Smooth muscle cell of the brain vasculature (primary cell): ENCODE data around the gene ALKBH2.
"Not testable (repeated sequence)": the region's sequence is repeated elsewhere in the genome, so short reads cannot be mapped to it uniquely, and the experiment has no call there.

Experiments used
- DNase-seq: peaks from one replicate; pipeline ENCODE4 v3.0.0-alpha.2; 2012; ENCODE audit warnings: low read depth, low spot score

Gene ALKBH2

DNA sequence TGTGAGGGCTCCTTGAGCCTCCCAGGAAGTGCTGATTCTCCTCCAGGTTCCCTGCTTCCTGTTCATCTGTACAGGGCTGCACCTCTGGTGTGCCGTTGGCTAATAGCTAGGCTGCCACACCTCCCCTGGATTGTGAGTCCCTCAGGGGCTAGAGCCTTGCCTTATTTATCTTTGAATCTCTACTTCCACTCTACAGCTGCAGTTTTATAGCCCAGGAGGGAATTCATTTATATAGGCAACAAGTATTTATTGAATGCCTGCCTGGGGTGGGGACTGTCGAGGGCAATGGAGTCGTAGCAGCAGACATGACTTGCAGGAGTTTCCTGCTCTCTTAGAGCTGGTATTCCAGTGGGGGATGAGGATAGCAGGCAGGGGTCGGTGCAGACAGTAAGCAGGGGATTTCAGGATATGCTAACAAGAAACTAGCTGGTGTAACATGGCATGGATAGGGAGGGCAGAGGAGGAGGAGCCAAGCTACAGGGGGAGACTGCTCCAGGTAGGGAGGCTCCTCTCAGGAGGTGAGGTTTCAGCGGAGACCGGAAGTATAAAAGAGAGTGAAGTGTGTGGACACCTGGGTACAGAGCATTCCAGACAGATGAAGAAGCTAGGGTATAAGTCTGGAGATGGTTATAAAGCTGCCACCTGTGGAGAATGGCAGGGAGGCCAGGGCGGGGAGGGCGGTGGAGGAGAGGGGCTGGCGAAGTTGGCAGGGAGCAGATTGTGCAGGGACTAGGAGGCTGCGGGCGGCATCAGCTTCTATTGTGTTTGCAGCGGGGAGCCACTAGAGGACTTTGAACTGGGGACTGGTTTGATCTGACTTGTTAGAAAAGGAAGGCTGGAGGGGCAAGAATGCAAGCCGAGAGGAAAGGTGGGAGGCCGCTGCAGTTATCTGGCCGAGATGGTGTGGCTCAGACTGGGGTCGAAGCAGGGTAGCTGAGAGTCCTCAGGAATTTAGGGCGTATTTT, 23.7 kb downstream of the ALKBH2 start:
- no peak for DNase-seq

- no peak for DNase-seq
These were observed 27.4 kb downstream of the ALKBH2 start for GRCh38 chr12:109065853-109066193.

DNA sequence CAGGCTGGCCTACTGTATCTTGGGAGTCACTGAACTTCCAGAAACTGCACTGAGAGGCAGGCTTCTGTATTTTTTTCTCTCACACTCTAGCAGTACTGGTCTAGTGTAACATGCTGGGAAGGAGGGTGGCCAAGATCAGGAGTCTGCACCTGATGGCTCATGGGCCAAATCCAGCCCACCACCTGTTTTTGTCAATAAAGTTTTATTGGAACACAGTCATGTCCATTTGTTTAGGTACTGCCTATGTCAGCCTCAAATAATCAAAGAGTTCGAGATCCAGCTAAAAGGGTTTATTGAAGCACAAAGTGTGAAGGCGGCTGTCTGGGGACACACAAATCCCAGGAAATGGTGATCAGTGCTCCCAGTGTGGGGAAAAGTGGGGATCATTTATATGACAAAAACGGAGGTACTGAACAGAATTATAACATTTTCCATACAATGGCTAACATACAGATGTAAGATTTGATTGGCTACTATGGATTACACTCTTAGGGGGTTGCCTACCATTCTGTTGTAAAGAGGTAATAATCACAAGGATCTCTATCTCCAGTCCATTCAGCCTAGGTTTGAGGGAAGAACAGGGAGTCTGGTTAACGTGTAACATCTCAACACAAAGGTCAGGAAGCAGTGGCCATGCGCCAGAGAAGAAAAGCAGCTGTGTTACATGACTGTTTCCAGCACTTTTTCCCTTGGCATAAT, 28.0 kb downstream of the ALKBH2 start:
- DNase-seq: no peak

DNA sequence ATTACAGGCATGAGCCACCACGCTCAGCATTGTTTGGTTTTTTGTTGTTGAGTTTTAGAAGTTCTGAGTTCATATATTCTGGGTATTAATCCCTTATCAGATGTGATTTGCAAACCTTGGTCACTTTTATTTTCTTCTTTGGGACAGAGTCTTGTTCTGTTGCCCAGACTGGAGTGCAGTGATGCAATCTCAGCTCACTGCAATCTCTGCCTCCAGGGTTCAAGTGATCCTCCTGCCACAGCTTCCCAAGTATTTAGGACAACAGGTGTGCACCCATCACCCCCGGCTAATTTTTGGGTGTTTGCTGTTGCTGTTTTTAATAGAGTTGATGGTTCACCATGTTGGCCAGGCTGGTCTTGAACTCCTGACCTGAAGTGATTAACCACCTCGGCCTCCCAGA, 29.1 kb downstream of the ALKBH2 start:
- DNase-seq: no peak

DNA sequence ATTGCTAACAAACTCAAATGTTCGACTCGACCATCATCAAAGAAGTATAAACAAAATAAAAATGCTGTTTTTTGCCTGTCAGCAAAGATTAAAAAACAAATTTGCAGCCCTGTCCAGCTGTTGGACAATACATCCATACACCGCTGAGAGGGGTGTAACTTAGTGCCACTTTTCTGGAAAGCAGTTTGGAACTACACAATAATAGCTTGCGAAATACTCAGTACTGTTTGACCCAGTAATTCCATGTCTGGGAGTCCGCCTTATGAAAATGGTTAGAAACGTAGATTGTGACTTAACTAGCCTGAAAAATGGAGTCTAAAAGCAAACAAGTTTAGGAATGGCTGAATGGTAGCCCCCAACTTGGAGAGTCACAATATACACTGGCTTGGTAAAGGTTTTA, 34.5 kb downstream of the ALKBH2 start:
- no peak for DNase-seq

DNA sequence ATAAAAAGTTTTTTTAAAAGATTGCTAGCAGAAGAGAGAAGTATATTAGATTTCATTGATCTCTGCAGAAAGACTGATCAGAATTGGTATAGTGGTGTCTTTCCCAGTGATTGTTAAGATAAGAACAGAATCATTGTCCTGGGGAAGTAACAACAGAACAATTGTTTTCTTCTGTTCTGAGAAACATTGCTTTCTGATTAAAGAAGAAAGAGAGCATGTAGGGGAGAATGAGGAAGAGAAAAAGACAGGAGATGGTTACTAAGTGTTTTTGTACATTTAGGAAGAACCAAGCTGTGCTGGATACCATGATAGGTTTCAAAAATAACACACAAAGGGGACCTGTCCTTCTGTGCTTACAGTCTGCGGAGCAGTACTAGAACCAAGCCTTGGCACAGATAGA, 35.9 kb downstream of the ALKBH2 start:
- no peak for DNase-seq

GRCh38 chr12:109056891-109057290, 36.4 kb downstream of the ALKBH2 start:
- no peak for DNase-seq

DNA sequence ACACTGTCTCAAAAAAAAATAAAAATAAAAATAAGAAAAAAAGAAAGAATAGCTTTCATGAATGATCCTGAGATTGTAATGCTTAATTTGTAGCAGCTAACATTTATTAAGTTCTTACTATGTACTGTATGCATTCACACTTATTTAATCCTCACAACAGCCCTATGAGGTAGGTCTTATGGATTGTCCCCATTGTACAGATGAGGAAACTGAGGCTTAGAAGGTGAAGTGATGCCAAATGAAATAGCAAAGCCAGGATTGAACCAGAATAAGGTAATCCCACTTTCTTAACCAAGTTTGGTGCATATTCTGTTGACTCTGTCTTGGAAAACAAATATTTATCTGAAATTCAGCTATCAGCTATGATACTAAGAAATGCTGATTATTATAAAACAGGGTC, 38.8 kb downstream of the ALKBH2 start:
- DNase-seq: no peak

DNA sequence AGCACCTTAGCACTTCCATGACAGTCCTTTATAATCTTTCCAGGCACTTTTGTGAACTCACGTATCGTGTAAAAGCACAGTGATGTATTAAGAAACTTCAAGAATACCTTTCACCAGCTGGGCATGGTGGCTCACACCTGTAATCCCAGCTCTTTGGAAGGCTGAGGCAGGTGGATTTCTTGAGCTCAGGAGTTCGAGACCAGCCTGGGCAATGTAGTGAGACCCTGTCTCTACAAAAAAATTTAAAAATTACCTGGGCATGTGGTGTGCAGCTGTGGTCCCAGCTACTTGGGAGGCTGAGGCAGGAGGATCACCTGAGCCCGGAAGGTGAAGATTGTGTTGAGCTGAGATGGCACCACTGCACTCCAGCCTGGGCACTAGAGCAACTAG, 39.2 kb downstream of the ALKBH2 start:
- not testable (repeated sequence) for DNase-seq

DNA sequence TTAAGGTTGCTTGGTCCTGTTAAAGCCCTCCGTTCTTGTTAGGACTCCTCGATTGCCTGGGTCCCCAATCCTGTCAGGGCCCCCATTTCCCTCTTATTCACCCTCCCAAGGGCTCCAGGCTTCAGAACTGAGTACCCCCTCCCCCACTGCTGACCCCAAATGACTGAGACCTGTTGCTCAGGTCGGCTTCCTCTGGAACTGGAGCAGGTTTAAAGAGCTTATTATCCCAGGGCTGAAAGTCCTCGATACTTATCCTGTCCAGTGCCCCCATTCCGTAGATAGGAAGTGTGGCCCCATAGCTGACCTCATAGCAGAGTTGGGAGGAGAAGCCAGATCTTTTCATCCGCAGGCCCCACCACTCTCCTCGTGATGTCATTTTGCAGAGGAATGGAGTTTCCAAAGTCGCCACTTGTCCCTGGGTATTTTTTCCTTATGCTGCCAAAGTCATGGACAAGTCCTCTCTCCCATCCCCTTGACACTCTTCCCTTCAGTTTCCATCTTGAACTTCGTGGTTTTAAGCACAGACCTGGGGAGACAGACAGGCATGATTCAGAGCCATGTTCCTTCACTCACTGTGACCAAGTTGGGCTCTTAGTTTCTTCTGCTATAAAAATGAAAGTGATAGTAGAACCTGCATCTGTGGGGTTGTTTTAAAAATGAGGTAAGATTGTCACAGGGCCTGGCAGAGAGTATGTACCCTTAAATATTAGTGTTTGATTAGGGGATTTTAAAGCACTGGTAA, 39.7 kb downstream of the ALKBH2 start:
- DNase-seq: no peak

GRCh38 chr12:109052414-109053323, 40.6 kb downstream of the ALKBH2 start, which contains the start of gene USP30:
Gene USP30, plus strand, starts transcription at chr12:109052576. Its CDS starts 103 bp downstream, at chr12:109052679.
- peak; percentile 57 for DNase-seq

GRCh38 chr12:109052097-109052413, 41.2 kb downstream of the ALKBH2 start:
- DNase-seq: no peak

DNA sequence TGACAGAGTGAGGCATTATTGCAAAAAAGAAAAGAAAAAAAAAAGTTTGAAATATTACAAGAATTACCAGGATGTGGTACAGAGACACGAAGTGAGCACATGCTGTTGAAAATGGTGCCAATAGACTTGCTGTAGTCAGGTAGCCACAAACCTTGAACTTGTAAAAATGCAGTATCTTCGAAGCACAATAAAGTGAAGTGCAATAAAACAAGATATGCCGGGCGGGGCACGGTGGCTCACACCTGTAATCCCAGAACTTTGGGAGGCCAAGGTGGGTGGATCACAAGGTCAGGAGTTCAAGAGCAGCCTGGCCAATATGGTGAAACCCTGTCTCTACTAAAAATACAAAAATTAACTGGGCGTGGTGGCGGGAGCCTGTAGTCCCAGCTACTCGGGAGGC, 43.5 kb downstream of the ALKBH2 start:
- not testable (repeated sequence) for DNase-seq

- not testable (repeated sequence) for DNase-seq
These were observed 44.6 kb downstream of the ALKBH2 start for GRCh38 chr12:109048706-109049105.

DNA sequence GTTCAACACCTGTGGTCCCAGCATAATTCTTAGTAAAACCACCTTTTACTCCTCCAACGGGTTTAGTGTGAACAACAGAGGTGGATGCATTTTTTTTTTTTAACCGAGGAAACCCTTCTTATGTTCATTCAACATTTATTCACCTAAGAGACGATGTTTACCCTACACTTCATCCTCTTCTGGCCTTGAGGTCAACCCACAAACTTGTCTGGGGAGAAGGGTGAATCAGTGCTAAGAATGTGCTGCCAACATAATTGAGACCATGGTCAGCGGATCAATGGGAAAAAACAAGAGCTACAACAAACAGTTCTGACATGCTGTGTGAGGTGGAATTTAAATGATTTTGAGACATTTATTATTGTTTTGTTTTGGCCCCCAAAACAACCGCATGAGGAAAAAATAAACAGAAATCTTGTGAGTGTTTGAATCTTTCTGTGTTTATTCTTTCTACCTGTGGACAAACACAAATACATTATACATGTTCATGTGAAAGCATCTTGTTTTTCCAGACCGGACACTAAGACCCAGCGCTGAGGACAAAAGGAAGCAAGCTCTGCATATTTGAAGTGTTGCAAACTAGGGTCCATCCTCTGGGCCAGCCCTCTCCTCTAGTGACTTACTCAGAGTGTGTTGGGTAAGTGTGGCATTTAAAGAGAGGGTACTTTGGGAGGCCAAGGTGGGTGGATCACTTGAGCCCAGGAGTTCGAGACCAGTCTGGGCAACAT, 46.0 kb downstream of the ALKBH2 start:
- DNase-seq: no peak

DNA sequence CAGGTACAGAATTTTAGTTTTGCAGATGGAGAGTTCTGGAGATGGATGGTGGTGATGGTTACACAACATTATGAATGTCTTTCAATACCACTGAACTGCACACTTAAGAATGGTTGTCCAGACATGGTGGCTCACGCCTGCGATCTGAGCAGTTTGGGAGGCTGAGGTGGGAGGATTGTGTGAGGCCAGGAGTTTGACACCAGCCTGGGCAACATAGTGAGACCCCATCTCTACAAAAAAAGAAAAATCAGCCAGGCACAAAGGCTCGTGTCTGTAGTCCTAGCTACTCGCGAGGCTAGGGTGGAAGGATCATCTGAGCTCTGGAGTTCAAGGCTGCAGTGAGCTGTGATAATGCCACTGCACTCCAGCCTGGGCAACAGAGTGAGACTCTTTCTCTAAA, 49.0 kb downstream of the ALKBH2 start:
- DNase-seq: no peak
